GM18517 (cell line): Measurements from ENCODE around the gene MICAL3.

Source experiments
- ATAC-seq: cut with Tn5 transposase; IDR thresholded peaks from one replicate; pipeline ENCODE4 v1.9.1; 2021; ENCODE audit warnings: mild to moderate bottlenecking, moderate library complexity; ENCODE audit not compliant: unreplicated experiment

The MICAL3 gene

GRCh38 chr22:17956630-17957029 lies 67.7 kb downstream of the MICAL3 start:
- ATAC-seq, result no peak

- ATAC-seq, result no peak
These were observed 68.6 kb downstream of the MICAL3 start for GRCh38 chr22:17955590-17956379.

GRCh38 chr22:17954860-17955587 lies 69.3 kb downstream of the MICAL3 start:
- no peak for ATAC-seq

GRCh38 chr22:17954200-17954859 lies 70.0 kb downstream of the MICAL3 start:
- no peak for ATAC-seq

GRCh38 chr22:17953147-17953546 lies 71.2 kb downstream of the MICAL3 start:
- no peak for ATAC-seq

GRCh38 chr22:17952273-17952801 lies 72.0 kb downstream of the MICAL3 start:
- no peak for ATAC-seq

GRCh38 chr22:17951315-17951714 lies 73.0 kb downstream of the MICAL3 start:
- ATAC-seq, result no peak

- no peak for ATAC-seq
These were observed 73.6 kb downstream of the MICAL3 start for GRCh38 chr22:17950651-17951214.

GRCh38 chr22:17949642-17950473 lies 74.5 kb downstream of the MICAL3 start:
- no peak for ATAC-seq

- no peak for ATAC-seq
These were observed 76.3 kb downstream of the MICAL3 start for GRCh38 chr22:17948101-17948500.

- no peak for ATAC-seq
These were observed 77.5 kb downstream of the MICAL3 start for GRCh38 chr22:17946662-17947367.

GRCh38 chr22:17945888-17946648 lies 78.3 kb downstream of the MICAL3 start:
- ATAC-seq, result no peak

- ATAC-seq, result no peak
These were observed 79.0 kb downstream of the MICAL3 start for GRCh38 chr22:17945156-17945887.

GRCh38 chr22:17944256-17944655 lies 80.1 kb downstream of the MICAL3 start:
- ATAC-seq, result no peak

- no peak for ATAC-seq
These were observed 80.7 kb downstream of the MICAL3 start for GRCh38 chr22:17943533-17944249.

- no peak for ATAC-seq
These were observed 81.6 kb downstream of the MICAL3 start for GRCh38 chr22:17942721-17943120.
